Central memory CD4-positive, alpha-beta T cell (primary cell): ENCODE results near the gene MAP1B.
A peak's percentile ranks its signal among the peaks of the same experiment; 100 is the strongest.
"Not testable (repeated sequence)": the region's sequence is repeated elsewhere in the genome, so short reads cannot be mapped to it uniquely, and the experiment has no call there.

Source experiments
- DNase-seq: peaks from one replicate; pipeline ENCODE4 v3.0.0; 2022

The MAP1B gene

GRCh38 chr5:72166070-72166979 lies 59.0 kb downstream of the MAP1B start:
- no peak for DNase-seq

- DNase-seq: no peak
These were observed 60.0 kb downstream of the MAP1B start for GRCh38 chr5:72167257-72167656.

GRCh38 chr5:72167804-72168203 lies 60.5 kb downstream of the MAP1B start:
- no peak for DNase-seq

GRCh38 chr5:72170101-72170500 lies 62.8 kb downstream of the MAP1B start:
- no peak for DNase-seq

GRCh38 chr5:72171181-72171580 lies 63.9 kb downstream of the MAP1B start:
- not testable (repeated sequence) for DNase-seq

- no peak for DNase-seq
These were observed 64.4 kb downstream of the MAP1B start for GRCh38 chr5:72171667-72172066.

- DNase-seq: no peak
These were observed 65.5 kb downstream of the MAP1B start for GRCh38 chr5:72172786-72173185.

GRCh38 chr5:72177538-72177937 lies 70.3 kb downstream of the MAP1B start:
- no peak for DNase-seq

GRCh38 chr5:72179028-72179815 lies 71.9 kb downstream of the MAP1B start:
- no peak for DNase-seq

- no peak for DNase-seq
These were observed 72.7 kb downstream of the MAP1B start for GRCh38 chr5:72179816-72180440.

- no peak for DNase-seq
These were observed 73.7 kb downstream of the MAP1B start for GRCh38 chr5:72180925-72181324.

GRCh38 chr5:72182686-72183085 lies 75.4 kb downstream of the MAP1B start:
- no peak for DNase-seq

GRCh38 chr5:72183101-72183520 lies 75.8 kb downstream of the MAP1B start:
- no peak for DNase-seq

- no peak for DNase-seq
These were observed 77.1 kb downstream of the MAP1B start for GRCh38 chr5:72184408-72184807.

- no peak for DNase-seq
These were observed 78.4 kb downstream of the MAP1B start for GRCh38 chr5:72185496-72186329.

GRCh38 chr5:72187388-72188075 lies 80.3 kb downstream of the MAP1B start:
- no peak for DNase-seq

GRCh38 chr5:72188166-72188565 lies 80.9 kb downstream of the MAP1B start:
- no peak for DNase-seq

- DNase-seq: no peak
These were observed 81.9 kb downstream of the MAP1B start for GRCh38 chr5:72189146-72189545.

- no peak for DNase-seq
These were observed 84.1 kb downstream of the MAP1B start for GRCh38 chr5:72191404-72191803.

- DNase-seq: peak; percentile 53
These were observed 87.6 kb downstream of the MAP1B start for GRCh38 chr5:72194846-72195245.

- DNase-seq: no peak
These were observed 88.3 kb downstream of the MAP1B start for GRCh38 chr5:72195581-72195980.

- DNase-seq: no peak
These were observed 90.1 kb downstream of the MAP1B start for GRCh38 chr5:72197393-72197792.
